Cortex of kidney (tissue), 1 donor: ENCODE data around the gene PHC2.

Experiments used
- DNase-seq: peaks from one replicate; lab custom pipeline; 2025; lab: John Stamatoyannopoulos, UW

Gene PHC2, protein sequence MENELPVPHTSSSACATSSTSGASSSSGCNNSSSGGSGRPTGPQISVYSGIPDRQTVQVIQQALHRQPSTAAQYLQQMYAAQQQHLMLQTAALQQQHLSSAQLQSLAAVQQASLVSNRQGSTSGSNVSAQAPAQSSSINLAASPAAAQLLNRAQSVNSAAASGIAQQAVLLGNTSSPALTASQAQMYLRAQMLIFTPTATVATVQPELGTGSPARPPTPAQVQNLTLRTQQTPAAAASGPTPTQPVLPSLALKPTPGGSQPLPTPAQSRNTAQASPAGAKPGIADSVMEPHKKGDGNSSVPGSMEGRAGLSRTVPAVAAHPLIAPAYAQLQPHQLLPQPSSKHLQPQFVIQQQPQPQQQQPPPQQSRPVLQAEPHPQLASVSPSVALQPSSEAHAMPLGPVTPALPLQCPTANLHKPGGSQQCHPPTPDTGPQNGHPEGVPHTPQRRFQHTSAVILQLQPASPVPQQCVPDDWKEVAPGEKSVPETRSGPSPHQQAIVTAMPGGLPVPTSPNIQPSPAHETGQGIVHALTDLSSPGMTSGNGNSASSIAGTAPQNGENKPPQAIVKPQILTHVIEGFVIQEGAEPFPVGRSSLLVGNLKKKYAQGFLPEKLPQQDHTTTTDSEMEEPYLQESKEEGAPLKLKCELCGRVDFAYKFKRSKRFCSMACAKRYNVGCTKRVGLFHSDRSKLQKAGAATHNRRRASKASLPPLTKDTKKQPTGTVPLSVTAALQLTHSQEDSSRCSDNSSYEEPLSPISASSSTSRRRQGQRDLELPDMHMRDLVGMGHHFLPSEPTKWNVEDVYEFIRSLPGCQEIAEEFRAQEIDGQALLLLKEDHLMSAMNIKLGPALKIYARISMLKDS

DNA sequence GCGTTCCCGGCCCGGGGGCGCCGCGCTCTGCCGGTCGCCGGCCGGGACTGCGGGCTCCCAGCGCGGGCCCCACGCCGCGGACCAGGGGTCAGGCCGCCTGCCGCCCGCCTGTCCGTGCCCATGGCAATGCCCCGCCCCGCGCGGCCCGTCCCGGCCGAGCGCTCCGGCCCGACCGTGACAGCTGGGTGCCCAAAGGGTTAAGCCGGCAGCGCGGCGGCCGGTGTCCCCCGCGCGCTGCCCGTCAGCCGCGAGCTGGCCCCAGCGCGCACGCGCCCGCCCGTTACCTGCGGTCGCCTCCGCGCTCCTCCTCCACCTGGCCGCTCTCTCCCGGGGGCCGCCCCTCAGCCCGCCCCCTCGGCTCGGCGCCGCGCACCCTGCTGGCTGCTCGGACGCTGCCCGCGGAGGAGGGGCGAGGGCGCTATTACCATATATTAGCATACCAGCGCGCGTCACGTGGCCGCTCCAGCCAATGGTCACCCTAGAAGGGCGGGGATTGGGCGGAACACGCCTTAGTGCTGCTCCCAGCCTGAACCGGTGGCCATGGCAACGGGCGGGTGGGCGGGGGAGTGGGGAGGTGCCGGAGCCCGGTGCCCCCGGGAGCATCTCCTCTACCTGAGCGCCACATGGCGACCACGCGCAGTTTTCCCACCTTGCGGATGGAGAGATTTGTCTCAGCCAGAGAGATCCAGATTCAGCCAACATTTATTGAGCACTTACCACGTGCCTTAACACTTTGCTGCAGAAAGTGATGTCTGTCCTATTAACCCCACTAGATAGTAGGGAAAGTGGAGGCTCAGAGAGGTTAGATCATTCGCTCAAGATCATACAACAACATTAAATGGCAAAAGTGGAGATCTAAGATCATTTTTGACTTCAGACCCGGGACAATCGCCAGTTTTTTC, at the start of gene PHC2:
PHC2 (minus strand) TSS at position 404 of the 902 bp plus-strand sequence. CDS start 55,556 bp downstream, outside the sequence.
- no peak for DNase-seq

DNA sequence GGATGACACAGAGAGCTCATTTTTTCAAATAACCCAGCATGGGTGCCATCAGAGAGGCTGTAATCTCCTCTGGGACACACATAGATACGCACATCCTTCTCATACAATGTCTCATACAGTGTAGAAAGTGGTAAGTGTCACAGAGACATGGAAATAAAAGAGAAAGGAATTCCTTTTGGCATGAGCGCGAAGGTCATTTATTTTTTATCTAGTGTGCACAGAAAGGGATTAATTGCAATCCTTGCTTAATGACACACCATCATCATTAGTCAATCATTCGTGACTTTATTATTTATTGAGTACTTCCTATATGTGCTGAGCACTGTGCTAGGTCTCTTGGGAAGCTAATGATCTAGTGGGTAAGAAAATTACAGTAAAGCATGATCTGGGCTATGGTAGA, 46.6 kb upstream of the PHC2 start:
- no peak for DNase-seq

DNA sequence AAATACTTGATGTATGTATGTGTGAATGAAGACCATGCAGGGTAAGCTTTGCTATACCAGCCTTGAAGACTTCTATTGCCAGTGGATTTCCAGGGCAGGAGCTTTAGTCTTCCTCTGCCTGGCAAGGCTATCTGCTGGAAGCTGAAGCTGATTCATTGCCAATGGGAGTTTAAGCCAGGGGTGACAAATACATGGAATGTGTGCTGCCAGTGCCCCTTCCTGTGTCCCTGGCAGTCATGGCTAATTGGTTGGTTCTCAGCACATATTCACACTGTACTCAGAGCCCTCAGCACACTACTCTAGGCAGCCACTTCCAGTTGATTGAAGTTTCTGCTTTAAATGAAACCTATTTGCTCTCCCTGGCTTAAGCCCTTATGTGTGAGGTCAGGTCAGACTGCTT, 43.0 kb upstream of the PHC2 start:
- DNase-seq: no peak

DNA sequence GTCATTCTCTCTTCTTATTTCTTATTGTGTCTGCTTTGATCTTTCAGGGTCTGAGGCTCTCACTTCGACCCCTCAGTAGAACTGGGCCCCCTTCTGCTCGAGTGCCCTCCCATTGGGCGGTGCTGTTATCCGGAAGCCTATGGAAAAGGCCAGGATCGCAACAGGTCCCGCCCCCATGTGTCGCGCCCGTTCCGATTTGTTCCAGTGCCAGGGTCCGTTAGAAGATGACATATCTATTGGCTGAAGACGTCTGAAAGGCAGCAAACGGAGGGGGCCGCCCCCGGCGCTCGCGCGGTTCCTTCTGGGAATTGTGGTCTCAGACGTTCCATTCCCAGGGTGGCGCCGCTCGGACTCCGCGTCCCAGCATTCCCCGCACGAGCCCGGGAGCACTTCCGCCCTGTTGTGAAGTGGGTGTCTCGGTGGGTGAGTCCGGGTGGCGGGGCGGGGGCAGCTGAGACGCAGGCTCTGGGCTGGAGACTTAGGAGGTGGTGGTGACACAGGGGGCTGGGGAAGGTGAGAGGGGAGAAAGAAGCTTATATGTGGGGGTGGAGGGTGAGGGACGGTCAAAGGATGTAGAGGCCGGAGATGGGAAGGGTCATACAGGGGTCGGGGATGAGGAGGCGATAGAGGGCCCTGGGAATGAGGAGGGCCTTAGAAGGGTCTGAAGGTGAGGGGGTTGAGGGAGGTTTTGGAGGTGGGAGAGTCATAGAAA, 41.5 kb upstream of the PHC2 start, which contains the start of gene ZSCAN20:
ZSCAN20 (plus strand) TSS at position 377 of the 712 bp plus-strand sequence. CDS start 6,644 bp downstream, outside the sequence.
- peak; percentile 62 for DNase-seq

DNA sequence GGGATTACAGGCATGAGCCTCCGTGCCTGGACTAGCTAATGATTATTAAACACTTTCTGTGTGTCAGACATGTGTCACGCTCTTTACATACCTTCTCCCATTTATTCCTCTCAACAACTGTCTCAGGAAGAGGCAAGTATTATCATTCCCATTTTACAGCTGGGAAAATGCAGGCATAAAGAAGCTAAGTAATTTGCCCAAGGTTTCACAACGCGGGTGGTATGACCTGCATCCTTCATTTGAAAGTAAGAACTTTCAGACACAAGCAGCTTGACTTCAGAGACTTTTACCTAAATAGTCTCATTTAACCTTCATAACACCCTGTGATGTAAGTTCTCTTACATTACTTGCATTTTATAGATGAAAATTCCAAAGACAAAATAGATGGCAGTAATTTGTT, 40.5 kb upstream of the PHC2 start:
- DNase-seq: no peak

DNA sequence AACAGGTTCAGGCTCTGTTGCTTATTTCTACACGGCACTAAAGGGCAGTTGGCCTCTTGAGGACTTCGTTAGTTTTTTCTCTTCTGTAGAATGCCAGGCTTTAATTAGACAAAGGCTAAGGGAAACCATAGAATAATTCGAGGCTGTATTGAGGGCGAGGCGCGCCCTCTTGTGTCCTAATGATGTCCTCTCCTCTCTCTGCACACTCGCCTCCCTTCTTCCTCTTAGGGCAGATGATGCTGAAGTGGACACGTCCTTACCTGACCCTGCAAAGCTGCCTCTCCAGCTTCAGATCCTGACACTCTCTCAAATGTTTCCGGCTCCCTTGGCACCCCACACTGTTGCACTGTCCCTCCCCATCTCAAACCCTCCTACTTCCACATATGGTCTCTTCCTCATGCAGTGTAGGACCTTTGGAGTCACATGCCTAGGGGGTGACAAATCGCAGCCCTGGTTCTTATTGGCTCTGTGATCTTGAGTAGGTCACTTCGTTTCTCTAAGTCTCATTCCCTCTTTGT, 39.7 kb upstream of the PHC2 start:
- DNase-seq: no peak

DNA sequence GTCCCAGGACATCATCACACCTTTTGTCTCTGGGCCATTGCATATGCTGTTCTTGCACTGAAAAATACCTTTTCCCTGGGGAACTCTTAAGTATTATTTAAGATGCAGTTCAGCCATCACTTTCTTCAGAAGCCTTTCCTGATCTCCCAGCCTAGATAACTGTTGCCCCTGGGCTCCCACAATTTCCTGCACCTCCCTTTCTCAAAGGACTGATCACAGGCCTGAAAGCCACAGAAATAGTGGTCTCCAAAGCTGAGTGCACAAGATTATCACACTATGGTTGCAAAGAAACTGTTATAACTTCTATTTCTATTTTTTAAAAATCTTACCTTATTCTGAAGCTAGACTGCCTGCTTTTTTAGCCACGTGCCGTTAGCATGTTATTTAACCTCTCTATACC, 38.8 kb upstream of the PHC2 start:
- no peak for DNase-seq

DNA sequence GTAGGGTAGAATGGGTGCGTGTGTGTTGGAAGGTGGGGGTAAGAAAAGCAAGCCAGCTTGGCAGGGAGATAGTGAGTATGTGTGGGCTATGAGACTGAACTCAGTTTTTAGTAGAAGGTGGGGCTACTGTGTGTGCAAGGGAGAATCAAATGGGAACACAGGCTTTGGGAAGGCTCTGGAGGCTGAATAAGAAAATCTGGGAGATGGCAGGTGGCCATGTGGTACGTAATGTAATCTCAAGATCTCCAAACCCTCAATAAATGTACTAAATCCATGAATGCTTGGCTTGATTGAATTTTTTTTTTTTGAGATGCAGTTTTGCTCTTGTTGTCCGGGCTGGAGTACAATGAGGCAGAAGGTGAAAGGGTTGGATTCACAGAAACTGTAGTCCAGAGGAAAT, 38.1 kb upstream of the PHC2 start:
- DNase-seq: no peak

DNA sequence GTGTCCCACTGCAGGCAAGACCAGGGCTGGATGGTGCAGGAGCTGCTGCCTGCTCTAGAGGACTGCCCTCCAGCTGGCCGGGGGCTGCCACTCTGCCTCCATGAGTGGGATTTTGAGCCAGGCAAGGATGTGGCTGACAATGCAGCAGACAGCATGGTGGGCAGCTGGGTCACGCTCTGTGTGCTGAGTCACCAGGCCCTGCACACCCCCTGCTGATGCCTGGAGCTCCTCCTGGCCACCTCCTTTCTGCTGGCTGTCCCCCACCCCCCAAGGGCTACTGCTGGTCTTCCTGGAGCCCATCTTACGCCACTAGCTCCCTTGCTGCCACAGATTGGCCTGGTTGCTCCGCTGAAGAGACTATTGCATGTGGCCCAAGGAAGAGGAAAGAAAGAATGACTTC, 37.6 kb upstream of the PHC2 start:
- no peak for DNase-seq

DNA sequence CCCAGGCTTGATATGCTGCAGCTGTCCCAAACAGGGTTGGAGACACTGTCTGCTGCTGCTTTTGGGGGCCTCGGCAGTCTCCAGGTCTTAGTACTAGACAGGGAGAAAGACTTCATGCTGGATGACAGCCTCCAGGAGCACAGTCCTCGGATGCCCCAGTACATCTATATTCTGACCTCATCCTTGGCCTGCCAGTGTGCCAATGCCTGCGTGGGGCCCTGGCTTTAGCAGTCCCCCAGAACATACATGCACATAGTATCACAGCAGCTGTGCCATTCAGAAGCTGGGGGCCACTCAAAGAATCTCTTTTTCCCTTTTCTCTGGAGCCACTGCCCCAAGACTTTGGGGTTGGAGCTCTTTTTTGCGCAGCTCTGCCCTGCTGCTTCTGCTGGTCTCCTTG, 37.1 kb upstream of the PHC2 start:
- no peak for DNase-seq

DNA sequence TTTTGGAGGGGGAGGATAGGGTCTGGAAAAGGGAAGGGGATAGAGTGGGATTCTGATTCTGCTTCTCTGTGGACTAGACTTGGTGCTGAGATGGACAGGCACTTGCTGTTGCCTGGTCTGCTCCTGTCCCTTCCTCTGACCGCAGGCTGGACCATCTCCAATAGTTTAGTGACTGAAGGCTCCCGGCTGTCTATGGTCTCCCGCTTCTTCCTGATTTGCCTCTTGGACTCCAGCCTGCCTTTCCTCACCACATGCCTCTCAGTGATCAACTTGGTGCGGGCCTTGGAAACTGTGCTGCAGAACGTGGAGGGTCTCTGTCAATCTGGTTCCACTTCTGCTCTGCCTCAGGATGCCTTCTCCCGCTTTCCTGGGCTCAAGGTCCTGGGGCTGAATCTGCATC, 35.3 kb upstream of the PHC2 start:
- DNase-seq: no peak

DNA sequence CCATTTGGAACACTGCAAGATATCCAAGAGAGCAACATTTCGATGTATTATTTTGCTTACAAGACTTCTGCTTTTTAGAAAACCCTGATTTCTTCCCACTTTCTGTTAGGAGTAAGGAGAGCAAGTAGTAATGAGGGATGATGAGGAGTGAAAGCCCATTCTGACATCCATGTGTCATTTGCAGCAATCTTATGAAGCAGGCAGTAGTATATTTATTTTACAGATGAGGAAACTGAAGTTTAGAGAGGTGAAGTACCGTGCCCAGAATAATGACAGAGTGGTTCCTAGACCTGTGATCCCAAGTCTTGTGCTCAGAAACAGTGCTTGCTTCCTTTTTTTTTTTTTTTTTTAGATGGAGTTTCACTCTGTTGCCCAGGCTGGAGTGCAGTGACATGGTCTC, 34.4 kb upstream of the PHC2 start:
- no peak for DNase-seq

DNA sequence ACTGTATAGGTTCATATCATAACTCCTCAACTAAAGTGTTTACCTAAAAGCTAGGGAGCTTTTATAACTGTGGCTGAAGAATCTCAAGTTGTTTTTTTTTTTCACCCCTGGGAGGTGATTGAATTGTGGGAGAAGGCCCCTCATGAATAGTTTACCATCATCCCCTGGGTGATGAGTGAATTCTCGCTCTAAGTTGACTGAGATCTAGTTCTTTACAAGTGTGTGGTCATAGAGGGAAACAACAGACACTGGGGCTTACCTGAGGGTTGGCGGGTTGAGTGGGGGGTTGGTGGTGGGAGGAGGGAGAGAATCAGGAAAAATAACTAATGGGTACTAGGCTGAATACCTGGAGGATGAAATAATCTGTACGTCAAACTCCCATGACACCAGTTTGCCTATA, 33.7 kb upstream of the PHC2 start:
- DNase-seq: no peak

DNA sequence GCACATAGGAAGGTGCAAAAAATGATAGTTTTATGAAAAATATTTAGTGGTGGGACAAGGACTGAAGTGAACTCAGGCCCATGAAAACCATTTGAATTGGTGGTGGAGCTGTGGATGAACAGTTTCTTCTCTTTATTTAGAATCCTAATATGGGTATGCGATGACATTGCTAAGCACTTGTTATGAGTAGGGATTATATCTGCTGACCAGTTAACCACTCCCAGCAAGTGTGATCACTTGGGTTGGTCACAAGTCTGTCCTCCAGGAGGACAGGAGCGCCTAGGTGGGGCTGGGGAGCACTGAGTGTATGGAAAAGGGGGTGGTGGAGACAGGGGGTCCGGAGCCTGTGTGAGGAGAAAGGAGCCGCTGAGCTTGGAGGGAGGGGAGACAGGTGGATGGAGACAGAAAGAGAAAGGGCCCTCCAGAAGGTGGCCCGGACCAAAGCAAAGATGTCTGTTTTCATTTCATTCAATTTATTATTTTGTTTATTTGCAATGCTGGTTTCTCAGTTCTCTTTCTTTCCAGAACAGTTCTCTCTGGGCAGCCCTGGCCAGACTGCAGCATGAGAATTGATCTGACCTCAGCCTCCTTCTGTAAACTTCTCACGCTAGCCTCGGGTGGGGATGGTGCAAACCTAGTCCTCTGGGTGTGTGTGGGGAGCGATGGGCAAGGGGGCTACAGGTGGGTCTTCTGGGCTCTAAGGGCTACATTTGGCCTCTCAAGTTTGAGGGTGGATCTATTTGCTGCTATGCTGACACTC, 31.7 kb upstream of the PHC2 start:
- DNase-seq: no peak

DNA sequence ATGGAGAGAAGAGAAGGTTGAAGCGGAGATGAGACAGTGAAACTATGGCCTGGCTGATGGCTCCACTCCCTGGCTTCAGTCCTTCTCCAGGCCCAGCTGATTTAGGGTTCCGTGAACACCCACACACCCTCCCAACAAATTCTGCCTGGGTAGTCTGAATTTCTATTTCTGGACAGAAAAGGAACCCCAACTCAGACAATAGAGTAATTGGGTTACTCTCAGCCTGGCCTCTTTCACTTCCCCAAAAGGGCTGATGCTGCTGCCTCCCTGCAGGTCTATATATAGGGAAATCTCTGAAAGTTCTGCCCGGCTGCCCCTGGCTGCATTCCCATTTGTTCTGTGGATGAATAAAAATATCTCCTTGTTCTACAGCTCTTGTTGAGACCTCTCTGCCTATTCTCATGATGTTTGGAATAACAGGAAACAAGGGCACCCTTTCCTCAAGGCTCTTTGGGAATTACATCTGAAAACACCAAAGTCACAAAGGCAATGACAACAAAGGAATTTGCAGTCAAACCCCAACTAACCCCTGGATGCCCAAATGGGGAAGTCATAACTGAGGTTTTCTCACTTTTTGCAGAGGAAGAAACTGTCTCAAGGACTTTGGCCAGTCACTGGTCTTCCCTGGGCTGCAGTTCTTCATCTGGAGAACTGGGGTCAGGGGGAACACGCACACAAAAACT, 30.2 kb upstream of the PHC2 start:
- DNase-seq: no peak

DNA sequence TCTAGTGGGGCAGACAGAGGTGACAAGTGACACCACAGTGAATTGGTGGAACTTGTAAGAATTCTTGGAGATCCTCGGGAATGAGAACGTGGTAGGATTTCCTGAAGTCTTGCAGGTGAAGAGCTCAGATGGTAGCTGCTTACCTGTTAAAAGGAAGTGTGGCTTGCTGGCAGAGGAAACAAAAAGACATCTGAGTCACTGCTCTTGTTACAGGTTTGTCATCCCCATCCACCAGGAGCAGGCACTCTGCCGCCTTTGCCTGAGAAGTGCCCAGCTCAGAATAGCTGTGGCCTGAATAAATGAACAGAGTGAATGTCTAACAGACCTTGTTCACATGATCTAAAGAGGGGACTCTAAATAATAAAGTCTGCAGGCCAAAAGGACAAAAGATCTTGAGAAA, 29.2 kb upstream of the PHC2 start:
- DNase-seq: no peak

DNA sequence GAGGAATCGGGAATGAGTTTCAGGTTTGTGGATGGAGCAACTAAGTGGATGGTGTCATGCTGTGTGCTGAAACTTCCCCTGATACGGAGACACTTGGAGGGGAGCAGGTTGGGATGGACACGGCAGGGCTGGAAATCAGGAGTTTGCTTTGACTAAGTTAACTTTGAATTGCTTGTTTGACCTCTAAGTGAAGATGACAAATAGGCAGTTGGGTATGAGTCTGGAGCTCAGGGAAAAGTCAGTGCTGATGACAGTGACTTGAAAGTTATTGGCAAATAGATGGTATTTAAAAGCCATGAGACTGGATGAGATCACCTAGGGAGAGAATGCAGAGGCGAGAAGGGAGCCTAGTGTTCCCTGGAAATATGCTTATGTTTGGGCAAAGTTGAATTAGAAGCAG, 28.8 kb upstream of the PHC2 start:
- DNase-seq: no peak

DNA sequence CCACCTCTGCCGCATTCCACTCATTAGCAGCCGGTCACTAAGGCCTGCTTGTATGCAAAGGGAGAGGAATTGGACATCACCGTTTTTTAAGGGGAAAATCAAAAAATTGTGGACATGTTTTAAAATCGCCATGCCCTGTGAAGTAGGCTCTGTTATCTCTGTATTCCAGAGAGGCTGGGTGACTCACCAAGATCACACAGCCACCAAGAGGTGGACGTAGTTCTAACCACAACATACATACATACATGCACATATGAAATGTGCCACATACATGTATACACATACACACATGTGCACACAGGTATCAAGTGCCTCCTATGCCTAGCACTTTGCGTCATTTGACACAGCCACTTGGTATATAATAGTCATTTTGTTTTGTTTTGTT, 25.6 kb upstream of the PHC2 start:
- DNase-seq: no peak

DNA sequence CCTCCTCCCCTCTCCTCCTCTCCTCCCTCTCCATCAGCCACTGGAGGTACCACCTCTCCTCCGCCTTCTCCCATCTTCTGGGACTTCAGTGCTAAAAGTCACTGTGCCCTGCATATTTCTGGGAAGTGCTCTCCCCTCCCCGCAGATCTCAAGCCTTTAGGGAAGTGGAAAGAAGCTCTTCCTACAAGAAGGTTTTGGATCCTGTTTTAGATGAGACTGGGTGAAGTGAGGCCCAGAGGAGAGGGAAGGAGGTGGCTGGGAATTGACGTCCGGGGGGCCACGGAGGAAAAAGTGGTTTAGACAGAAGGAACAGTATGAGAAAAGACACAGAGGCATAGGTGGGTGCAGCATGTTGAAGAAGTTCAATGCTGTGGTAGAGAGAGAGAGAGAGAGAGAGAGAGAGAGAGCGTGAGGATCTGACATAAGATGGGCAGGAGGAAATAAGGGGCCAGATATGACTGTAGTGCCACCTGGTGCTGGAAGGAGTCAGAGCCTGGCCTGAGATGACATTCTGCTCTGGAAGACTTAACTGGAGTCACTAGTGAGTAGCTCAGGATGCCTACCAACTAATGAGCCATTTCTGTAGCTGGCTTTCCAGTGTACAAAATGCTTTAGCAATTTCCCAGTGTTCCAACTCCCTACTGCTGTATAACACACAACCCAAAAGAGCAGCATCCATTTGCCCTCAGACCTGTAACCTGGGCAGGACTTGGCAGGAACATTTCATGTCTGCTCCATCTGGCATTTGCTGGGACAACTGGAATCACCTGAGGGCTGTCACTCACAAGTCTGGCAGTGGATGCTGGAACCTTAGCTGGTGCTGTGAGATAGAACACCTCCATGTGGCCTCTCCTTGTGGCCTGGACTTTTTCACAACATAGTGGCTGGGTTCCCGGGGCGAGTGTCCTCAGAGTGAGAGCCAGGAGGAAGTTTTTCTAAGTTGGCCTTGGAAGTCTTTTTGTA, 24.9 kb upstream of the PHC2 start:
- no peak for DNase-seq
